Epithelial cell of proximal tubule (primary cell): ENCODE results near the gene PDIA5. TPM values are rescaled to one million over a fixed set of nuclear protein-coding genes. Genes with fewer than 3 reads are reported as not detected.

Source experiments
- DNase-seq: peaks from one replicate; pipeline ENCODE4 v3.0.0-alpha.2; 2011; ENCODE audit warnings: low read depth
- H3K4me3 ChIP-seq: 2 replicates; pipeline ENCODE4 v1.5.1; 2011; ENCODE audit warnings: low read depth, mild to moderate bottlenecking, low read length
- CTCF ChIP-seq: conservative IDR thresholded peaks from 2 replicates; pipeline ENCODE4 v1.5.1; 2012; ENCODE audit warnings: low read depth, mild to moderate bottlenecking, low read length
- total RNA-seq: library from RNA; depleted of rRNA; stranded (reverse); fragments of >200 nt; gene quantifications from 2 replicates; pipeline ENCODE4 v1.2.3, GENCODE V29; 2015

PDIA5 gene
- total RNA-seq, 1 donor from 2014 or later, result 29.4 TPM

- no peak overlapping the region for H3K4me3 ChIP-seq
- DNase-seq, result no peak
- no peak for TF ChIP-seq CTCF
These were observed 22.9 kb downstream of the PDIA5 start for GRCh38 chr3:123089611-123090331.

- no peak for DNase-seq
- TF ChIP-seq CTCF, result no peak
- no peak overlapping the region for H3K4me3 ChIP-seq
These were observed 24.1 kb downstream of the PDIA5 start for GRCh38 chr3:123090728-123091531.

DNA sequence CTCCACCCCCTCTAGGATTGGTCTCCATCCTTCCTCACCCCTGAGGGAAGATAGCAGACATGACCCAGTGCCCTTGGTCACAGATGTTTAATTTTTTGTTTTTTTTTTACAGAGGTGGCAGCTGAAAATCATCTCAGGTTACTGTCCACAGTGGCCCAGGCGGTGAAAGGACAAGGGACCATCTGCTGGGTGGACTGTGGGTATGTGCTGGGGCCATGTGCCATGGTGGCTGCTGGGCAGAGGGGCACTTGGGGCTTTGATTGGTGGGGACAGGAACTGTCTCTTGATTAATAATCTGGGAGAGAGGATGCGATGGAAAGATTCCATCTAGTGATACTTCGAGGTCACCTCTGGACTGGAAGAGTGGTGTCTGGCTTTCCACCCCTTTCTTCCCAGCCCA is 25.4 kb downstream of the PDIA5 start:
- H3K4me3 ChIP-seq, result no peak overlapping the region
- DNase-seq, result no peak
- no peak for TF ChIP-seq CTCF

DNA sequence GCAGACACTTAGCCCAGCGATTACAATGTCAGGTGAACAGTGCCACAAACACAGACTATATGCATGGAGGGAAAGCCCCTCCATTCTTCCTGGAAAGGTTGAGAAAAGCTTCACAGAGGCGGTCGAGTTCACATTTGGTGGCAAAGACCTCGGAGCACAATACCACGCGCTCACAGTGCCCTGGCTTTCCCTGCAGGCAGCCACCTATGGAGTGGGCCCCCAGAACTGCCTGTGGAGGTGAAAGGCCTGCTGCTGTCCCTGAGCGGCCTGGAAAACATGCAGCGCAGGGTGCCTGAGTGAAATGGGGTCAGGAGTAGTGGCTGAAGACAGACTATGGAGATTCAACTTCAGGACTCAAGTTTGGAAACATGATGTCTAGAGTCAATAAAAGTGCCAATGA is 26.9 kb downstream of the PDIA5 start:
- DNase-seq, result no peak
- no peak overlapping the region for H3K4me3 ChIP-seq
- TF ChIP-seq CTCF, result no peak

- DNase-seq, result no peak
- no peak overlapping the region for H3K4me3 ChIP-seq
- no peak for TF ChIP-seq CTCF
These were observed 27.9 kb downstream of the PDIA5 start for GRCh38 chr3:123094516-123095313.

GRCh38 chr3:123096126-123096525 is 29.3 kb downstream of the PDIA5 start:
- no peak for DNase-seq
- TF ChIP-seq CTCF, result no peak
- H3K4me3 ChIP-seq, result no peak overlapping the region
